ENCODE measurements around the gene TTC6. TPM values are rescaled to one million over a fixed set of nuclear protein-coding genes. Genes with fewer than 3 reads are reported as not detected.

Gene TTC6
- total RNA-seq, 2 donors from 2014 or later: not detected

GRCh38 chr14:37583358-37584210, 11.8 kb upstream of the TTC6 start:
- intact Hi-C loops (cut with DNase I): no loop called here
- no peak for DNase-seq (ENCODE audit: low spot score)

- intact Hi-C loops (cut with DNase I): no loop called here
- DNase-seq (ENCODE audit: low spot score): no peak
Measured at GRCh38 chr14:37584211-37585100, 11.0 kb upstream of the TTC6 start.

GRCh38 chr14:37585101-37585511, 10.3 kb upstream of the TTC6 start:
- DNase-seq (ENCODE audit: low spot score): no peak
- intact Hi-C loops (cut with DNase I): no loop called here

- no peak for DNase-seq (ENCODE audit: low spot score)
- intact Hi-C loops (cut with DNase I): no loop called here
Measured at GRCh38 chr14:37585971-37586796, 9.2 kb upstream of the TTC6 start.

- DNase-seq (ENCODE audit: low spot score): no peak
- intact Hi-C loops (cut with DNase I): no loop called here
Measured at GRCh38 chr14:37586797-37587130, 8.7 kb upstream of the TTC6 start.

- no peak for DNase-seq (ENCODE audit: low spot score)
- intact Hi-C loops (cut with DNase I): no loop called here
Measured at GRCh38 chr14:37587131-37587803, 8.2 kb upstream of the TTC6 start.

GRCh38 chr14:37587881-37588666, 7.4 kb upstream of the TTC6 start:
- no peak for DNase-seq (ENCODE audit: low spot score)
- intact Hi-C loops (cut with DNase I): no loop called here

- intact Hi-C loops (cut with DNase I): no loop called here
- no peak for DNase-seq (ENCODE audit: low spot score)
Measured at GRCh38 chr14:37588667-37588955, 6.8 kb upstream of the TTC6 start.

- DNase-seq (ENCODE audit: low spot score): no peak
- intact Hi-C loops (cut with DNase I): no loop called here
Measured at GRCh38 chr14:37588956-37589714, 6.3 kb upstream of the TTC6 start.

- intact Hi-C loops (cut with DNase I): no loop called here
- no peak for DNase-seq (ENCODE audit: low spot score)
Measured at GRCh38 chr14:37589715-37590427, 5.6 kb upstream of the TTC6 start.

GRCh38 chr14:37590428-37591139, 4.8 kb upstream of the TTC6 start:
- no peak for DNase-seq (ENCODE audit: low spot score)
- intact Hi-C loops (cut with DNase I): no loop called here

GRCh38 chr14:37591311-37591940, 4.0 kb upstream of the TTC6 start:
- intact Hi-C loops (cut with DNase I): no loop called here
- no peak for DNase-seq (ENCODE audit: low spot score)

GRCh38 chr14:37591941-37592481, 3.4 kb upstream of the TTC6 start:
- intact Hi-C loops (cut with DNase I): no loop called here
- DNase-seq (ENCODE audit: low spot score): peak; percentile 73

- no peak for DNase-seq (ENCODE audit: low spot score)
- intact Hi-C loops (cut with DNase I): no loop called here
Measured at GRCh38 chr14:37592482-37593408, 2.7 kb upstream of the TTC6 start.
